Ammon's horn (tissue), 1 donor: Measurements from ENCODE around the gene HSF5.
"Not testable (repeated sequence)": the region's sequence is repeated elsewhere in the genome, so short reads cannot be mapped to it uniquely, and the experiment has no call there.

Experiments used
- DNase-seq: peaks from one replicate; pipeline ENCODE4 v3.0.0-alpha.2; 2016; ENCODE audit warnings: low spot score

Gene HSF5

DNA sequence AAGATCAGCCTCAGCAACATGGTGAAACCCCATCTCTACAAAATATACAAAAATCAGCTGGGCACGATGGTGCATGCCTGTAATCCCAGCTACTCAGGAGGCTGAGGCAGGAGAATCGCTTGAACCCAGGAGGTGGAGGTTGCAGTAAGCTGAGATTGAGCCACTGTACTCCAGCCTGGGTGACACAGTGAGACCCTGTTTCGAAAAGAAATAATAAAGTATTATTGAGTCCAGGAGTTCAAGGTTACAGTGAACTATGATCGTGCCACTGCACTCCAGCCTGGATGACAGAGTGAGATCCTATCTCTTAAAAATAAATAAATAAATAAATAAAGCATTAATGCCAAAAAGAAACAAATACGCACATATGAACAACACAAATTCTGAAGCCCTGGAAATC lies 6.4 kb downstream of the HSF5 start:
- not testable (repeated sequence) for DNase-seq

DNA sequence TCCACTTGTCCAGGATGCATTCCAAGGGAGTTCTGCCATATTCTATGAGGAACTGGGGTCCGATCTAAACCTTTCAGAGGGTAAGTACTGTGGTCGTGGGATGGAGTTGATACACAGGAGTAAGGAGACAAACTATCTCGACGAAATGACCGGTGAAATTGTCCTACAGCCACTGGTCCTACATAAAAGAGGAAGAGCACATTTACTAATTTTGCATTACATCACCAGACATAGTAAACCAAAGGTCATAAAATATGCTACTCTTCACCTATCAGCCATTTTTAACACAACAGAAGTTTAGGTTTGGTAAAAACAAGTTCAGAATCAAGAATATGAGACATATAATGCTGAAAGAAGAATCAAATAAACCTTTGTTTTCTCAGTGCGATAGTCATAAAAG lies 8.1 kb downstream of the HSF5 start:
- no peak for DNase-seq

DNA sequence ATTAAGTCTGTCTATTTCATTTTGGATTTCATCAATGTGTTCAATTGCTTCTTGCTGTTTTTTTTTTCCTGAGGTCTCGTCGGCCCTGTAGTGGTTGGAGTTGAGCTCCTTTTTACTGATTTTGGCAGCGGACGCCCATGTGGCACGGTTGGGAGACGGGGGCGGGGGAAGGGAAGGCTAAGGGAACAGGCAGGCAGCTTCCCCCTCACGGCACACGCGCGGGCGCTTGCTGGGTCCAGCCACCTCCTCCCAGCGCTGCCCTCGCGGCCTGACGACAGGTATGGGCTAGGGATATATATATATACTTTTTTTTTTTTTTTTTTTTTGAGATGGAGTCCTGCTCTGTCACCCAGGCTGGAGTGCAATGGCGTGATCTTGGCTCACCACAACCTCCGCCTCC lies 11.4 kb downstream of the HSF5 start:
- no peak for DNase-seq

DNA sequence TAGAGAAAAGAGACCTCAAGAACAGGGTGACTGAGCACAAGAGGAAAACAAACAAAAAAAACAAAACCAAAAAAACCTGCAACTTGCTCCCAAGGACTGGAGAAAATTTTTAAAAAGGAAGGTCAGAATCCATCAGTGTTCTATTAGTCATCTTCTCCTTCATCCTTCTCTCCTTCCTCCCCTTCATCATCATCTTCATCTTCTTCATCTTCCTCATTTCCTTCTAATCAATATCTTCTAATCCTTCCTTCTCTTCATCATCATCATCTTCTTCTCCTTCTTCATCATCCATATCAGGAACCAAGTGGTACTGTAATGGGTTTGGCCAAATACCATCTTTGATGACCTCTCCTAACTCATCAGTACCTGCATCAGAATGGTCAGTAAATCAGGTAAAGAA lies 12.2 kb downstream of the HSF5 start:
- DNase-seq, result no peak

DNA sequence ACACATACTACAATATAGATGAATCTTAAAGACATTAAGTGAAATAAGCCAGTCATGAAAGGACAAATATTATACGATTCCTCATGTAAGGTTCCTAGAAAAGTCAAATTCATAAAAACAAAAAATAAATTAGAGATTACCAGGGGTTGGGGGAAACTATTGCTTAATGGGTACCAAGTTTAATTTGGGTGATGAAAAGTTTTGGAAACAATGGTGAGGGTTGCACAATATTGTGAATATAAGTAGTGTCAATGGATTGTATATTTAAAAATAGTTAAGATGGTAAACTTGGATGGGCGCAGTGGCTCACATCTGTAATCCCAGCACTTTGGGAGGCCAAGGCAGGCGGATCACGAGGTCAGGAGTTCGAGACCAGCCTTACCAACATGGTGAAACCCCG lies 17.9 kb downstream of the HSF5 start:
- DNase-seq, result no peak

DNA sequence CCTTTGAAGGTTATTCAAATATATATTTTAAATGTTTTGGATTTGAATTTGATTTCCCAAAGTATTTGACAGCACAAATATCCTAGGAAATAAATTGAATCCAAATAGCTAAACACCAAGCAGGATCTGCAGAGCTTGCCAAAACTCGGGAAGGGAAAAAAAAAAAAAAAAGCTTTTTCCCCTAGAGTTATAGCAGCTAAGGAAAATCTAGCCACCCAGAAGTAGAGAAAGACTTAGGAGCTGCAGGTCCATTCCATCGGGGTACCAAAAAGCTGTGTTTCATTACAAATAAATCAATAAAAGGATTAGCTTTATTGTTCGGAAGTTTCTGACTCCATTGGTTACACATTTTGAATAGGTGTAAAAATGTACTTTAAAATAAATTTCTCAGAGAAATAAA lies 19.3 kb downstream of the HSF5 start:
- no peak for DNase-seq

DNA sequence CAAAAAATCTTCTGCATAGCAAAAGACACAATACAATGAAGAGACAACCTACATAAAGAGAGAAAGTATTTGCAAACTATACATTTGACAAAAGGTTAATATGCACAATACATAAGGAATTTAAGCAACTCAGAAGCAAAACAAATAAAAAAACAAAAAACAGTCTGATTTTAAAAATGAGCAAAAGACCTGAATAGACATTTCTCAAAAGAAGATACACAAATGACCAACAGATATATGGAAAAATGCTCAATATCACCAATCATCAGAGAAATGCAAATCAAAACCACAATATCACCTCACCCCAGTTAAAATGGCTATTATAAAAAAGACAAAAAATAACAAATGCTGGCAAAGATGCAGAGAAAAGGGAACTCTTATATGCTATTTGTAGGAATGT lies 32.7 kb downstream of the HSF5 start:
- no peak for DNase-seq

DNA sequence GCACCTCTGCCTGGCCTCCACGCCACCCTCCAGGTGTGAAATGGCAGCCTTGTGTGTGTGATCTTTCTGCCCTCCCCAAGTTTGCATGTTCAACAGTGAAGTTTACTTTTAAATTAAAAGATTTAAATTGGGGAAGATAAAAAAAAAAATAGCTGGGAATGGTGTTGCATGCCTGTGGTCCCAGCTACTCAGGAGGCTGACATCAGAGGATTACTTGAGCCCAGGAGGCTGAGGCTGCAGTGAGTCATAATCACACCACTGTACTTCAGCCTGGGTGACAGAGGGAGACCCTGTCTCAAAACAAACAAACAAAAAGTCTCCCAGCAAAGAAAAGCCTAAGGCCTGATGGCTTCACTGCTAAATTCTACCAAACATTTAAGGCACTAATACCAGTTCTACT lies 35.5 kb downstream of the HSF5 start:
- no peak for DNase-seq

DNA sequence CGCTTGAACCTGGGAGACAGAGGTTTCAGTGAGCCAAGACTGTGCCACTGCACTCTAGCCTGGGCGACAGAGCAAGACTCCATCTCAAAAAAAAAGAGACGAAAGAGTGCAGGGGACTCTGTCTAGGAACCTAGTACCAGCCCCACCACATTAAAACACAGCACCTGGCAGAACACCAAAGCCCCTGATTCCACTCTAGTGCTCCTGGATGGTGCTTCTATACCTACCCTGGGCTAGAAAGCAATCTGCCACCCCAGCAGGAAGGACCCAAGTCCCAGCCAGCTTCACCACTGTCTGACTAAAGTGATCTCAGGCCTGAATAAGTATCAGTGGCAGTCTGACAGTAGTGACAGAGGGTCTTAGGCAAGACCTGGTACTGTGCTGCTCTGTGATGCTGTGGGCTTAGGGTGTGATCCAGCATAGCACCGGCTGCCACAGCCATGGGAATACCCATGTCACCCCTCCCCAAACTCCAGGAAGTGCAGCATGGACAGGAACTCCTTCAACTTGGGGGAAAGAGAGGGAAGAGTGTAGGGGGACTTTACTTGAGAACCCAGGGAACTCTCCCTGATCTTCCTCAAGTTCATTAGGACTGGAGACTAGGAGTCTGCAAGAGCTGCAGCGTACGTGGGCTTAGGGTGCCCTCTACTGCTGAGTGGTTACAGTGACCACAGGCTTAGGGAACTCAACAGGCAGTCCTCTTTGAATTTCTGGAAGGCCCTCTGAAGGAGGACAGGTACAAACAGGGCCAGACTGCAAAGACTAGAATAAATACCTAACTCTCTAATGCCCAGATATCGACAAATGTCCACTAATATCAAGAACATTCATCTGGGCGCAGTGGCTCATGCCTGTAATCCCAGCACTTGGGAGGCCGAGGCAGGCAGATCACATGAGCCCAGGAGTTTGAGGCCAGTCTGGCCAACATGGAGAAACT lies 40.9 kb downstream of the HSF5 start:
- DNase-seq, result peak; percentile 65

DNA sequence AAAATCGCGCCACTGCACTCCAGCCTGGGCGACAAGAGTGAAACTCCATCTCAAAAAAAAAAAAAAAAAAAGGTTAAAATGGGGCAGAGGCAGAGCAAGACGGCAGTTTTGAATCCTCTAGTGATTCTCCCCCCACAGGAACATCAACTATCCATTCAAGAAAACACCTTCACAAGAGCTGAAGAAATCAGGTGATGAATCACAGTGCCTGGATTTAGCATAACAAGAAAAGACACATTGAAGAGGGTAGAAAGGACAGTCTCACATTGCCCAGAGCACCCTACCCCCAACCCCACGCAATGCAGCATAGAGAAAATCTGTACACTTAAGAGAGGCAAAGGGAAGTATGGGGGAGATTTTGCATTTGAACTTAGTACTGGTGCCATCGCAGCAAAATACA lies 42.1 kb downstream of the HSF5 start:
- DNase-seq, result no peak

DNA sequence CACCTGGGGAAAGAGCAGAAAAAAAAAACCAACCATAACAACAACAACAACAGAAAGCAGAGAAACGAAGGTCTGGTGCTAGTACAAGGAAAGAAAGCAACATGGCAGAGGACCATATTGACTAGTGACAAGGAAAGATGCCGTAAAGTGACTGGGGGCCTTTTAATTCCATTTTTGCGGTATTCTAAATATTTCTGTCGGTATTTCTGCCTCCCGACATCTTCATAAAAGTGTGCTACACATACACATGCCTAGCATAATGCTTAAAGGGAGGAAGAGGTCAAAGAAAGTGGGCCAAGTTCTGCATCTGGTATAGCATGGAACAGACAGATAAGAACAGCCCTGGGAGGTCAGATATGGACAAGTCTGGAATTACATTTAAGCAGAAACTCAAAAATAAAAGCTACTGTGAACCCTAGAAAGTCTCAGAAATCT lies 51.4 kb downstream of the HSF5 start:
- DNase-seq, result no peak

DNA sequence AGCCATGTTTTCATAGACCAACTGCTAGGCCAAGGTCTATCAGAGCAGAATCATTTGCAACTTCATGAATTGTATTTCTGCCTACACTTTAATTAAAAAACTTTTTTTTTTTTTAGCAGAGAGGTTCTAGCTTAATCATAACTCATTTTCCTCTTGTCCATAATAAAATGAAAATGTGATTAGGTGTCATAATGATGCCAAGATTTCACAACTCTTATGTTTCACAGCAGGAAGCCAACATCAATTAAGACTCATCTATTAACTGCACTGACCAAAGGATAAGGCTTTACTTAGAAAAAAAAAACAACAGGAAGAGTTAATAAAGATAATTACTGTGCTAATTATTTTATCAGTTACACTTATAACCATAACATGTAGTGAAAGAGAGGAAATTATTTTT lies 52.0 kb downstream of the HSF5 start:
- no peak for DNase-seq

DNA sequence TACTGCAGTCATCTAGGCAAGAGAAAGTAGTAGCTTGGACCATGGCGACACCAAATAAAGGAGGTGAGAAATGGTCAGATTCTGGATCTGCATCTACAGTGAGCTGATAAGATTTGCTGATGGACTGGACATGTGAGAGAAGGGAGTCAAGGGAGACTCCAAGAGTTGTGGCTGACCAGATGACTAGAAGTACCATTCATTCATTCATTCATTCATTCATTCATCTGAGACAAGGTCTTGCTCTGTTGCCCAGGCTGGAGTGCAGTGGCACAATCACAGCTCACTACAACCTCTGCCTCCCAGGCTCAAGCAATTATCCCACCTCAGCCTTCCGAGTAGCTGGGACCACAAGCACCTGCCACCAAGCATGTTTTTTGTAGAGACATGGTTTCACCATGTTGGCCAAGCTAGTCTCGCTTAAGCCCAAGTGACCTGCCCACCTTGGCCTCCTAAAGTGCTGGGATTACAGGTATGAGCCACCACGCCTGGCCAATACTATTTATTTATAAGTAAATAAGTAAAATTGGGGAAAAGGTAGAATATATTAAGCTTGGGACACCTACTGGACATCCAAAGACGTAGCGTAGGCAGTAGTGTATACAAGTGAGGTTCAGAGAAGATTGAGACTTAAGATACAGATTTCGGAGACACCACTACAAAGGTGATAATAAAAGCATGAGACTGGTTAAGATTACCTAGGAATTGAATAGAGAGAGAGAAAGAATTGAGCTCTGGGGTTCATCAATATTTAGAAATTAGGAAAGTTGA lies 55.2 kb downstream of the HSF5 start:
- no peak for DNase-seq

DNA sequence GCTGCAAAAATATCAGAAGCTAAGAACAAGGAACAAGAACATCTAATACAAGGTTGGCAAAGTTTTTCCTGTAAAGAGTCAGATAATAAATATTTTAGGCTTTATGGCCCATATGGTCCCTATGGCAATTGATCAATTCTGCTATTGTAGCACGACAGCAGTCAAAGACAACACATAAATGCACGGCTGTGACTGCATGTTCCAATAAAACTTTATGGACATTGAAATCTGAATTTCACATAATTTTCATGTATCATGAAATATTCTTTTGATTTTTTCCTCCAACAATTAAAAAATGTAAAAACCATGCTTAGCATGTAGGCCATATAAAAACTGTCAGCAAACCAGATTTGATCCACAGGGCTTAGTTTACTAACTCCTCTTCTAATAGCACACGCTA lies 60.4 kb downstream of the HSF5 start:
- DNase-seq, result no peak

DNA sequence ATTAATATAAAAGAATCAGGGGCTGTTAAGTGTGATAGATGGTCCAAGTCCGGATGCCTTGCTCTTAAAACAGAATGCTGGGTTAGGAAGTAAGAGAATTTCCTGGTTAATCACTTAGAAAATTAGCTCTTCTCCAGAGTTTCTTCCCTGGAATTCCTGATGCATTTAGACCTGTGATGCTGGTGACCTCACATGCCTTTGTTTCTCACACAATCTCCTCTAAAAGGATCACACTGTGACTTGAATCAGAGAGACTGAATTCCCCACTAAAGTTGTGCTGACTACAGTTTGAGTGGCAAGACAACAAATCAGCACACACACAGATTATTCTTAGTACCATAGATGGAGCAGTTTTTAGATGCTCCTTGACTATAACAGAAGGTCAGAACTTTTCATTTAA lies 66.5 kb downstream of the HSF5 start:
- no peak for DNase-seq

DNA sequence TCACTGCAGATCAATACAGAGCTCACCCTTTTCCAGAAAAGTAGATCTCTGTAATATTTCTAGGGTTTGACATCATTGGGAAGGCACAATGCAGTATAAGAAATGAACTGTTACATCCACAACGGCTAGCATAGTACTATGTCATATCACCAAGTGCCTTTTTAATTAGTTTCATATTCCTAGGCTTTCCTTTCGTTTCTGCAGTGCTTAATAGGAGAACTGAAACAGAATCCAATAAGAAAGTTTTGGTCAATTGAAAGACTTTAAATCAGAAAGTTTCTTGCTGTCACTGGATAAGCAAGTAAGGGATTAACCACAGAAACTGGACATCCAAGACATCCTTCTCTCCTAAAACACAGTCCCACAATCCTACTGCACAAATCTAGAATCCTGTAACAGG lies 67.4 kb downstream of the HSF5 start:
- DNase-seq, result no peak

DNA sequence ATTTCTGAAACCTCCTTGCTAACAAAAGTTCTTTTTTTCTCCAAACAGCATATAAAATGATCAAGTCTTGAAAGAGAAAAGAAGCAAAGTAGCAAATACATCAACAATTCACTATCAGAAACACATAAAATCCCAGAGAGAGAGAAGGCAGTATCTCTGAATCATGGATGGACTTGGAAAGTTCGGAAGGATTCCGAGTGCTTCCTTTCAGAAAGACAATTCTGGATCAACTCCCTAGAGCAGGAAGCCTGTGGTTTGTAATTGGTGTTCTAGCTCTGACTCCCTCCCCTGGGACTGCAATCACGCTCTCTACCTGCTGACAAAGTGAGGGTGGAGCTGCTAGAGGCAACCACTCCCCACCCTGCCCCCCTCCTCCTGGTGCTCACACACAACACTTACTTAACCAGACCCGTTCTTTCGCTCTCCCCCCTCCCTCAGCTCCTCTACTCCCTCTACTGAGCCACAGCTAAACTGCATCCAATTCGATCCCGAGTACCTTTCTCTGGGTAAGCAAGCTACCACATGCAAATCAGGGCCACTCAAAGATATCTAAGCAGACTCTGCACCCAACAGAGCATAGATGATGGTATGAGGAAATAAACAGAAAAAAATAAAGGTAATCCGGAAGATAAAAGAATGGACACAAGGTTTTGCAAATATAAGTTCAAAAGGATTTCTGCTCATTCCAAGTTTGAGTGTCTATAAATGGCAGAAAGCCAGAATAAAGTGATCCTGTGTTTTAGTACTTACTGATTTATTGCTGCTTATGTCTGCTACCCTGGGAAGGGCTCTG lies 70.7 kb downstream of the HSF5 start, which contains the start of gene RNF43:
TSS of gene RNF43 (minus strand) at position 235 of the 793 bp plus-strand sequence. CDS start 1,957 bp downstream, outside the sequence.
- peak; percentile 94 for DNase-seq

DNA sequence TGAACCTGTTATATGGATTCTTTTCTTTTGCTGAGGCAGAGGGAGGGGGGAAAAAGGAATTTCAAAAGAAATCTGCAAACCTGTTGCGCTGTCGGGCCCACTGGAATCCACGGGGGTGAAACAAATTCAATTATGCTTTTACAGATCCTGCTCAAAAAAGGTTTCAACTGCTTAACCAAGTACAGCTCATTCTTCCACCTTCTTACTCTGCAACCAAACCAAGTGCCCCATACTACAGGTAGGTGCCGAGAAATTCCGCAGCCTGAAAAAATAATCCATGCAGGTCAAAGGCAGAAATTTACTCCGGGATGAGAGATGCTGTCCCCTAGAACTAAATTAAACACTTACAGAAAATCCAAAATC lies 71.3 kb downstream of the HSF5 start:
- no peak for DNase-seq

DNA sequence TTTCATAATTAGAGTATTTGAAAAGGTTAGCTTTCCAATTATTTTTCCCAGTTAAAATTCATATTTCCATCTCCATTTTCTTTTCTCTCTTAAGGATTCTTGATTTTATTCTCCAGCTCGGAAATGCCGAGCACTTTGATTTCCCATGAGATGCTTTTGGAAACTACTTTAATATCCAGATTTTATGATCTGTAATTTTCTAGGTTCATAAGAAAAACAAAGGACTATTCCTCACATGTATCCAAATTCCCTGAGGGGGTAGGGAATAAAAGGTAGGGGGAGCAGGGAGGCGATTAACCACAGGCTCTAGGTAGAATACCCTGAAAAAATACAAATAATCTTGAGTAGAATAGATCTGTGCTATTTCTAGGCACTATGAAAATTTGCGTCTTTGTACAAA lies 71.8 kb downstream of the HSF5 start:
- no peak for DNase-seq

DNA sequence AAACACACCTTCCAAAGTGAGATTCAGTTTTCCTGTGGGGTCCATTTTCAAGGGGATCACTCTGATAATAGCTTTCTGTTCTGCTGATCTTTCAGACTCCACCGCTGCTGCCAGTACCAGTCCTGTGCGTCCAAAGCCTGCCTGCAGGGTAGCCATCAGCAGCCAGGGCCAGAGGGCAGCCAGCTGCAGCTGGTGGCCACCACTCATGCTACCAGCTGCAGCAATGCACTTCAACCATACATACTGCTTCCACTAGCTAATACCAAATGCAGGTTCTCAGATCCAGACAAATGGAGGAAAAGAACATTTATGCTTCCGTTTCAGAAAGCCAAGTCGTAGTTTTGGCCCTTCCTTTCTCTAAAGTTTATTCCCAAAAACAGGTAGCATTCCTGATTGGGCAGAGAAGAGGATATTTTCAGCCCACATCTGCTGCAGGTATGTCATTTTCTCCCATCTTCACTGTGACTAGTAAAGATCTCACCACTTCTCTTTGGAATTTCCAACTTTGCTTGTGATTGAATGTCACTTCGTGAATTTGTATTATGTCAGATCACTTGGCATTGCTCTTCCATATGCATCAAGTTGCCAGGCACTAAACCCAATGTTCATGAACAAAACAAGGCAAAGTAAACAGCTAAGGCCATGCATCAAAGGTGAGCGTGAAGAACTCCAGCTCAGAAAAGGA lies 72.7 kb downstream of the HSF5 start:
- no peak for DNase-seq

DNA sequence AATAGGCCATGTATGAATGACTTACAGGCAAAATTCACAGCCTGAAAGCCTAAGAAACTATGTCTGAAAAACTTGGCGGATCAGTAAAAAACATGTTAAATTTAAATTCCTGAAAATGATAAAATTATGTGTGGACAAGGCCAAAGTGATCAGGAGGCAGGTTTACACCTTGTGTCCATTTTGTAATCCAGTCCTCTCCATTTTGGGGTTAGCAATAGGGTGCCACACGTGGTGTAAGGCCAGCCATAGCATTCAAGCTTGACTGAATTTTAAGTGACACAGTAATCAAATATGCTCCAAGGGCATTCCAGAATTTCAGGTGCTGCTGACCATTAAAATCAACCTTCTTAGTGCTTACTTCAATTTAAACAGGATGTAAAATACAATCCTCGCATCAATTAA lies 73.6 kb downstream of the HSF5 start:
- no peak for DNase-seq

DNA sequence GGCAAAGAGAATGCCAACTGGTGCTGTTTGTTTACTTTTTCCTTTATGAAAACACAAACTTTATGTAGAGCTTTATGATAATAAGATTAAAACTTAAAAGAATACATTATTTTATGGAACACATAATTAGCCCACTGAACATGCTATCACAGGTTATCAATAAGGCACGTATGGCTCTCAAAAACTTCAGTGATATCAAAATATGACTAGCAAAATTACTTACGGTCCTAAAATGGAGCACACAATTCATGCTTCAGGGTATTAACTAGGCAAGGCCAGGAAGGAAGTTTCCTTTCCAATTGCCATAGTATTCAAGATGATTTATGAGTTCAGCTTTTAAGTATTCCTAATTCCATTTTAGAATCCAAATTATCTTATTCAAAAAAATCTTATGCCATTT lies 74.5 kb downstream of the HSF5 start:
- DNase-seq, result no peak
